Sigmoid colon (tissue), 4 donors: ENCODE data around the gene GPC3.

Experiments used
- POLR2A ChIP-seq, 2 donors: fragments of 450-650 bp; IDR thresholded peaks; one replicate each; pipeline ENCODE4 v1.6.1; 2016; ENCODE audit warnings: antibody characterized with exemption in 2 of 2, mild to moderate bottlenecking in 2 of 2, moderate library complexity in 2 of 2
- POLR2AphosphoS5 ChIP-seq, 4 donors: sonication (generic); formaldehyde crosslinking; IDR thresholded peaks; one replicate each; pipeline ENCODE4 v1.6.1; 2017; ENCODE audit warnings: antibody characterized with exemption in 4 of 4
- TF ChIP-seq, protein P1 (sequence below), 4 experiments: fragments of 450-650 bp in 3 of 4; fragments of 200-600 bp in 1 of 4; IDR thresholded peaks; one replicate each; pipeline ENCODE4 v1.5.1; 2016 to 2019; ENCODE audit warnings: antibody characterized with exemption in 4 of 4, mild to moderate bottlenecking in 3 of 4, moderate library complexity in 2 of 4

GRCh38 chrX:133923113-133923512 lies 62.3 kb downstream of the GPC3 start:
- TF ChIP-seq, protein P1, sequence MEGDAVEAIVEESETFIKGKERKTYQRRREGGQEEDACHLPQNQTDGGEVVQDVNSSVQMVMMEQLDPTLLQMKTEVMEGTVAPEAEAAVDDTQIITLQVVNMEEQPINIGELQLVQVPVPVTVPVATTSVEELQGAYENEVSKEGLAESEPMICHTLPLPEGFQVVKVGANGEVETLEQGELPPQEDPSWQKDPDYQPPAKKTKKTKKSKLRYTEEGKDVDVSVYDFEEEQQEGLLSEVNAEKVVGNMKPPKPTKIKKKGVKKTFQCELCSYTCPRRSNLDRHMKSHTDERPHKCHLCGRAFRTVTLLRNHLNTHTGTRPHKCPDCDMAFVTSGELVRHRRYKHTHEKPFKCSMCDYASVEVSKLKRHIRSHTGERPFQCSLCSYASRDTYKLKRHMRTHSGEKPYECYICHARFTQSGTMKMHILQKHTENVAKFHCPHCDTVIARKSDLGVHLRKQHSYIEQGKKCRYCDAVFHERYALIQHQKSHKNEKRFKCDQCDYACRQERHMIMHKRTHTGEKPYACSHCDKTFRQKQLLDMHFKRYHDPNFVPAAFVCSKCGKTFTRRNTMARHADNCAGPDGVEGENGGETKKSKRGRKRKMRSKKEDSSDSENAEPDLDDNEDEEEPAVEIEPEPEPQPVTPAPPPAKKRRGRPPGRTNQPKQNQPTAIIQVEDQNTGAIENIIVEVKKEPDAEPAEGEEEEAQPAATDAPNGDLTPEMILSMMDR (IDR thresholded peaks at IDR 0.05): no peak
- TF ChIP-seq POLR2AphosphoS5 (IDR thresholded peaks at IDR 0.05) (no peak), POLR2A (IDR thresholded peaks at IDR 0.05) (no peak)
